ENCODE measurements around the gene TMEM31.

Gene TMEM31, protein sequence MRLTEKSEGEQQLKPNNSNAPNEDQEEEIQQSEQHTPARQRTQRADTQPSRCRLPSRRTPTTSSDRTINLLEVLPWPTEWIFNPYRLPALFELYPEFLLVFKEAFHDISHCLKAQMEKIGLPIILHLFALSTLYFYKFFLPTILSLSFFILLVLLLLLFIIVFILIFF

DNA sequence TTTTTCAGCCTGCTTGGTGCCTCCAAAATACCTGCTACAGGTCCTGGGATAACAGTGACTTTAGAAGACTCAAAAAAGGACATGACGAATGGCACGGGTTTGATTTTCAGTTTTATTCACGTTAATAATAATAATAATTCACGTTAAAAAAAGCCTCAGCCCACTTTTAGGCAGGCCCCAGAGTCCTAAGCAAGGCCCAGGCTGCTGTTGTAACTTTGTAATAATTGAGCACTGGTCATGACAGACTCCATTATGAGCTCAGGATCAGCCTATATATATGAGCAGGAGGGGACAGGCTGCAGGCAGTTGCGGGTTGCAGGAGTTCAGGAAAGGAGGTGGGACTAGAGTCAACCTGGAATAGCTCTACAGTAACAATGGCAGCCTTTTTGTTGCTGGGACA, at the start of gene TMEM31:
TMEM31 (plus strand) TSS at position 301 of the 400 bp plus-strand sequence. CDS start 1,350 bp downstream, outside the sequence.
- Histone ChIP-seq H2AFZ (ENCODE audit: low read length, unreplicated experiment) (no peak within 1 kb of the TSS), H3K4me3 (ENCODE audit: low read depth, low read length) (no peak within 1 kb of the TSS), H3K36me3 (ENCODE audit: insufficient read depth, low read length) (no peaks in the 10 kb centered on the region), H3K27me3 (ENCODE audit: insufficient read depth, low read length) (no peaks in the 10 kb centered on the region), H3K4me1 (ENCODE audit: control insufficient read depth, insufficient read depth, low read length, unreplicated experiment) (no peaks in the 10 kb centered on the region), H3K27ac (ENCODE audit: low read depth, low read length) (no peak within 1 kb of the TSS), H3K79me2 (ENCODE audit: control insufficient read depth, insufficient read depth, low read length, unreplicated experiment) (no peaks in the 10 kb centered on the region)

DNA sequence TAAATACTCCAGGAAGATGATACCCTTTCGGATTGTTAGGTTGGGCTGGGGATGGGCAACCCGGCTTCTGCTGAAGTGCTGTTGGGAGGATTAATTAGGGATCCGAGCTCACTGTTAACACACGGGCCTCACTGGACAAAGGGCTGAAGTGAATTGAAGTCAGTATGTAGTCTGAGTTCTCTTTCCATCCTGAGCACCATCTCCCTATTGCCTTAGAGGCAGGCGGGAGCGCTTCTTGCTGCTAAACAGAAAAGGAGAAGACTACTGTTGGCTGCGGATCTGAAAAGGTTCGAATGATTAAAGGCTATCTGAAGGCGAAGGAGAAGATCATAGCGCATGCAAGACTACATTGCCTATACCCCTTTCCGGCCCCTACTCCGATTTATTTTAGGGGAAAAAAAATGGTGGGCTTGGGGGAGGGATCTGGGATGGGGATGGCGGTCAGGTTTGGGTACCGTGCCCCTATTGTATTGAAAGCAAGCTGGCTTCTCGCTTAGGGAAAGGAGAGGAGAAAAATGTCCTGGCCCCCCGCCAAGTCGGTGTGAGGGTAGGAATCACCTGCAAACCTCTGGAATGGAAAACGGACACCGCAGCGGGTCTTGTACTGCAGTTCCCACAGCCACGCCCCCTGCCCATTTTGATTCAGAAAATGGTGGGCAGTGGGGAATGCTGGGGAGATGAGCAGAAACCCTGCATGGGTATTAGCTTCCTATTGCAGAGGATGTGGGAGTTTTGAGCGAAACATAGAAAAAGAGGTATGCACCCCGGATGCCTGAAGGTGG, 46.5 kb upstream of the TMEM31 start:
- Histone ChIP-seq H3K27me3 (ENCODE audit: insufficient read depth, low read length) (no peaks in the 10 kb centered on the region), H2AFZ (ENCODE audit: low read length, unreplicated experiment) (no peak overlapping the region), H3K36me3 (ENCODE audit: insufficient read depth, low read length) (no peaks in the 10 kb centered on the region), H3K27ac (ENCODE audit: low read depth, low read length) (no peak overlapping the region), H3K4me3 (ENCODE audit: low read depth, low read length) (no peak overlapping the region), H3K4me1 (ENCODE audit: control insufficient read depth, insufficient read depth, low read length, unreplicated experiment) (peaks cover 7% of the 10 kb centered on the region), H3K79me2 (ENCODE audit: control insufficient read depth, insufficient read depth, low read length, unreplicated experiment) (no peaks in the 10 kb centered on the region)

DNA sequence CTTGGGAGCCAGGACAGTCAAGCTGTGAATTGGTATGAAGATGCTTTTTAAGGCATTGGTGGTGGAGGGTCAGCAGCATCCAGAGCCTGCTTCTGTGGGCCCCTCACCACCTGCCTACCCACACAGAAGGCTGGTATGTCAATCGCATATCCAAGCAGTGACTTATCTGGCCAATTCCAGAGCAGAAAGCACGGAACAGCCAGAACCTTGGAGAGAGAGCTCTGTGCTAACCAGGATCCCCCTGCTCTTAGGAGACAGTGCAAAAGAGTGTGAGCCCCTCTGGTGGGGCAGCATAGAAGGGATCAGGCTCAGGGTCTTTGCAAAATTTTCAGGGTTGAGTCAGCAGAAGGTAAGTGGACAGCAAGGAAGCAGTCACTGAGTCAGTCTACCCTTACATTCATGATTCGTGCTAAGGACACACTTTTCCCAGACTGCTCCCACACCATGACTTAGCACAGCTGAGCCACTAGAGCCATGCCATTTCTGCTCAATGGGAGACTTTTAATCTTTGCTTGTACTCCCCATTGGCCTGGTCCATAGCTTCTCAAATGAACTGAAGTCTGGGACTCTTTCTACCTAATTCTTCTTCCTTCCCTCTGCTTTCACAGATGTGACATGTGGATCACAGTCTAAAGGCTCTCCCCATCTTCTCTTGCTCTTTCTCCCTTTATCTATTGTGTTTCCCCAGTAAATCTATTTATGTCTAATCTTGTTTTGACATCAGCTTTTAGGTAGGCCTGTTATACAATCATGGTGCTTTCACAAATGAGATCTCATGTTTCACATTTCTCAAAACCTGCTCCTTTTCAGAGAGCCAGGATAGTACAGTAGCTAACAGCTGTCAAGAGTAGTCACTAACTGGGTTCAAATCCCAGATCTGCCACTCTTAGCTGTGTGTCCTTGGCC, 44.3 kb upstream of the TMEM31 start:
- Histone ChIP-seq H2AFZ (ENCODE audit: low read length, unreplicated experiment) (no peak overlapping the region), H3K4me3 (ENCODE audit: low read depth, low read length) (no peak overlapping the region), H3K27ac (ENCODE audit: low read depth, low read length) (no peak overlapping the region), H3K4me1 (ENCODE audit: control insufficient read depth, insufficient read depth, low read length, unreplicated experiment) (peaks cover 7% of the 10 kb centered on the region), H3K79me2 (ENCODE audit: control insufficient read depth, insufficient read depth, low read length, unreplicated experiment) (no peaks in the 10 kb centered on the region), H3K27me3 (ENCODE audit: insufficient read depth, low read length) (no peaks in the 10 kb centered on the region), H3K36me3 (ENCODE audit: insufficient read depth, low read length) (no peaks in the 10 kb centered on the region)

DNA sequence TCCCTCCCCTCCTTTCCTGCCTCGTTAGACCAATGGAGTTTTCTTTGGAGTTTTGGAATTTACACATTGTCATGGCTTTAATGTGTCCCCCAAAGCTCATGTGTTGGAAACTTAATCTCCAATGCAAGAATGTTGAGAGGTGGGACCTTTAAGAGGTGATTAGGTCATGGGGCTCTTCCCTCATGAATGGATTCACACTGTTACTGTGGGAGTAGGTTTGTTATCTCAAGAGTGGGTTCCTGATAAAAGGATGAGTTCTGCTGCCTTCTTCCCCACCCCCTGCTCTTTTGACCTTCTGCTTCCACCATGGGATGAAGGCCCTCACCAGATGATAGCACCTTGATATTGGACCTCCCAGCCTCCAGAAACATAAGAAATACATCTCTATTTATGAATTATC, 41.0 kb upstream of the TMEM31 start:
- H3K4me1 ChIP-seq (ENCODE audit: control insufficient read depth, insufficient read depth, low read length, unreplicated experiment), result peaks cover 7% of the 10 kb centered on the region
- H3K79me2 ChIP-seq (ENCODE audit: control insufficient read depth, insufficient read depth, low read length, unreplicated experiment), result no peaks in the 10 kb centered on the region
- H2AFZ ChIP-seq (ENCODE audit: low read length, unreplicated experiment), result no peak overlapping the region
- no peaks in the 10 kb centered on the region for H3K36me3 ChIP-seq (ENCODE audit: insufficient read depth, low read length)
- no peak overlapping the region for H3K27ac ChIP-seq (ENCODE audit: low read depth, low read length)
- H3K4me3 ChIP-seq (ENCODE audit: low read depth, low read length), result no peak overlapping the region
- no peaks in the 10 kb centered on the region for H3K27me3 ChIP-seq (ENCODE audit: insufficient read depth, low read length)

DNA sequence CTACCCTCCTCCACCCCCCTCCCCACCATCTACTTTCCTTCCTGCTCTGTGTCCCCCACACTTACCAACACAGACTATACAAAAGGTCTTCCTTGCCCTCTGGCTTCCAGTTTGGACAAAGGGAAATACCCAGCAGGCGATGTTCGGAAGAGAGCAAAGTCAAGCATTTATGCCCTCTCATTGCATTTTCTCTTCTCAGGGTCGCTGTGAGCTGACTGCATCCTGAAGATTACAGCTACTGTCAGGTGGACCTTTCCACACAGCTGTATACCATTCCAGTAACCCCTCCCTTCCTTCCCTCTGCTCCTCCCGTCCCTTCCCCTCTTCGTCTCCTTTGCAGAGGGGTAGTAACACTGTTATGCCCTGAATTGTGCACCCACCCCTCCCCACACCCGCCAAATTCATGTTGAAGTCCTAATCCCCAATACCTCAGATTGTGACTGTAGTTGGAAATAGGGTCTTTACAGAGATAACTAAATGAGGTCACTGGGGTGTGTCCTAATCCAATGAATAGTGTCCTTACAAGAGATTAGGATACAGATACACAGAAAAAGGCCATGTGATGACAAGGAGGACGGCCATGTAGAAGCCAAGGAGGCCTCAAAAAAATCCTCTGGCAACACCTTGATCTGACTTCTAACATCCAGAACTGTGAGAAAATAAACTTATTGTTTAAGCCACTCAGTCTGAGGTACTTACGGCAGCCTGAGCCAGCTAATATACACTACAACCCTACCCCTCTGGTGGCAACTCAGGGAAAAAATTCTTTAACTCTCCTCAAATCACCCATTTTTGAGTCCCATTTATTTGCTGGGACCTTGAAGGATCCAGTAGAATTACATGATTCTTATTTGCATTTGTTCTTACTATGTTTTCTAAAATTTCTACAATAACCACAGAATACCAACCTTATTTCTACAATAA, 35.9 kb upstream of the TMEM31 start:
- Histone ChIP-seq H3K27ac (ENCODE audit: low read depth, low read length) (peak overlapping the region; percentile 26; the same call in 1 of the 2 replicates), H3K4me1 (ENCODE audit: control insufficient read depth, insufficient read depth, low read length, unreplicated experiment) (peaks cover 11% of the 10 kb centered on the region), H3K27me3 (ENCODE audit: insufficient read depth, low read length) (no peaks in the 10 kb centered on the region), H2AFZ (ENCODE audit: low read length, unreplicated experiment) (no peak overlapping the region), H3K4me3 (ENCODE audit: low read depth, low read length) (no peak overlapping the region), H3K36me3 (ENCODE audit: insufficient read depth, low read length) (peaks cover 14% of the 10 kb centered on the region), H3K79me2 (ENCODE audit: control insufficient read depth, insufficient read depth, low read length, unreplicated experiment) (peaks cover 2% of the 10 kb centered on the region)

DNA sequence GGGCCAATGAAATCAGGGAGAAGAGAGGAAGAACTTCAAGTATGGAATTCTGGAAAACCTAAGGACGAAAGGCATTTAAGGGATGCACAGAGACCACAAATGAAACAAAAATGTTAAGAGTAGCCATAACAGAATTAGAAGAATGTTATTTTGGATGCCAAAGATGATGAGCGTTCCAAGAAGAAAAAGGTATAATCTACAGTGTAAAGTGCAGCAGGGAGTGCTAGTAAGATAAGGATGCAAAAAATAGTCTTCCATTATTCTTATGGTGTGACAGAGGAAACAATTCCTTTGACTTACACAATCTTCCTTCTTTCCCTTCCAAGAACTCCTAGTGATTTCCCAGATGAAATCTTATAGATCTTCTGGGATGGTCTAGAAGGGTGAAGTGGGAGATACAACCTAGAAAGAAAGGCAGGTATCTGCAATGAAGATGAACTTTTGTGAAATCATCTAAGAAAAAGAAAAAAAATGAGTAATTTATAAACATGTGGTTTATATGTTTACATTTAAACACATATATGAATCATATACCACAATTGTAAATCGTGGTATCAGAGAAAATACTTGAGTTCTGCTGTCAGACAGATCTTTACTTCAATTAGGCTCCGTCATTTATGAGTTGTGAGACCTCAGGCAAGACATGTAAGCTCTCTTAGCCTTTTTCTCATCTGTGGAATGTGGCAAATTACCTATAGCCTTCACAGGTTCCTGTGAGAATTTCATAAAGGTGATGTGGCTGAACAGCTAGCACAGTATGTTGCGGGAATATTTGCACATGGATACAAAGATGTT, 32.3 kb upstream of the TMEM31 start:
- H3K4me1 ChIP-seq (ENCODE audit: control insufficient read depth, insufficient read depth, low read length, unreplicated experiment), result peaks cover 33% of the 10 kb centered on the region
- peaks cover 34% of the 10 kb centered on the region for H3K36me3 ChIP-seq (ENCODE audit: insufficient read depth, low read length)
- H3K4me3 ChIP-seq (ENCODE audit: low read depth, low read length), result no peak overlapping the region
- H3K27me3 ChIP-seq (ENCODE audit: insufficient read depth, low read length), result no peaks in the 10 kb centered on the region
- no peak overlapping the region for H2AFZ ChIP-seq (ENCODE audit: low read length, unreplicated experiment)
- peak overlapping the region; percentile 54 for H3K27ac ChIP-seq (ENCODE audit: low read depth, low read length)
- H3K79me2 ChIP-seq (ENCODE audit: control insufficient read depth, insufficient read depth, low read length, unreplicated experiment), result peaks cover 17% of the 10 kb centered on the region

DNA sequence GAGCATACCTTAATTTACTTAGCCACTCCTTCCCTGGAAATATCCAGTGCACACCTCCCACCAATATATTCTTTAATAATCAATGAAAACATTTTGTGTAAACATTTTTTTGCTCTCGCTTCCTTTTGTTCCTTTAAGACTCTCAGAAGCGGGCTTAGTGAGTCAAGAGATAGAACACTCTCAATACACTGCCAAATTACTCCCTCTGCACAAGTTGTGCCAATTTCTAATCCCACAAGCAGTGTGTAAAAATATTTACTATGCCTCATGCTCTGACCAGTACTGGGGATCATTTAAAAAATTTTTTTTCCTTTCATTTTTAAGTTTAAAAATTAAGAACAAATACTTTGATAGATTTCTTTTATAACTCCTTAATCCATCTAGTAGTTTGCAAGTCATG, 29.3 kb upstream of the TMEM31 start:
- Histone ChIP-seq H2AFZ (ENCODE audit: low read length, unreplicated experiment) (no peak overlapping the region), H3K27ac (ENCODE audit: low read depth, low read length) (peak overlapping the region; percentile 29; the same call in 1 of the 2 replicates), H3K79me2 (ENCODE audit: control insufficient read depth, insufficient read depth, low read length, unreplicated experiment) (peaks cover 43% of the 10 kb centered on the region), H3K27me3 (ENCODE audit: insufficient read depth, low read length) (no peaks in the 10 kb centered on the region), H3K4me3 (ENCODE audit: low read depth, low read length) (no peak overlapping the region), H3K36me3 (ENCODE audit: insufficient read depth, low read length) (peaks cover 50% of the 10 kb centered on the region), H3K4me1 (ENCODE audit: control insufficient read depth, insufficient read depth, low read length, unreplicated experiment) (peaks cover 46% of the 10 kb centered on the region)

DNA sequence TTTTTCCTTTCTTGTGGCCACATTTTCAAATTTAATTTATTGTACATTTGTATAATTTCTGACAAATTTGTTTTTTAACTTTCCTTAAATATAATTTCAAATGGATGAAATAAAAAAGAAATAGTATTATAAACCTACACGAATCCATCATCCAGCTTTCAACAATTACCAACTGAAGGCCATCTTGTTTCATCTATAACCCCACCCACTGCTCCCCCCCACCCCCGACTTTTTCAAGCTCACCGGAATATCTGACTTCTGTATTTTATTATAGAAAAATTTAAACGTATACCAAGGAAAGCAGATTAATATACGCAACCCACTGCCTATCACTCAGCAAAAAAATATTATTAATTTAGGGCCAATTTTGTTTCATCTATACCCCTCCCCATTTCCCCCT, 25.3 kb upstream of the TMEM31 start:
- Histone ChIP-seq H3K27ac (ENCODE audit: low read depth, low read length) (peak overlapping the region; percentile 98), H3K4me1 (ENCODE audit: control insufficient read depth, insufficient read depth, low read length, unreplicated experiment) (peaks cover 41% of the 10 kb centered on the region), H3K27me3 (ENCODE audit: insufficient read depth, low read length) (no peaks in the 10 kb centered on the region), H2AFZ (ENCODE audit: low read length, unreplicated experiment) (no peak overlapping the region), H3K4me3 (ENCODE audit: low read depth, low read length) (peak overlapping the region; percentile 94), H3K79me2 (ENCODE audit: control insufficient read depth, insufficient read depth, low read length, unreplicated experiment) (peaks cover 41% of the 10 kb centered on the region), H3K36me3 (ENCODE audit: insufficient read depth, low read length) (peaks cover 35% of the 10 kb centered on the region)

DNA sequence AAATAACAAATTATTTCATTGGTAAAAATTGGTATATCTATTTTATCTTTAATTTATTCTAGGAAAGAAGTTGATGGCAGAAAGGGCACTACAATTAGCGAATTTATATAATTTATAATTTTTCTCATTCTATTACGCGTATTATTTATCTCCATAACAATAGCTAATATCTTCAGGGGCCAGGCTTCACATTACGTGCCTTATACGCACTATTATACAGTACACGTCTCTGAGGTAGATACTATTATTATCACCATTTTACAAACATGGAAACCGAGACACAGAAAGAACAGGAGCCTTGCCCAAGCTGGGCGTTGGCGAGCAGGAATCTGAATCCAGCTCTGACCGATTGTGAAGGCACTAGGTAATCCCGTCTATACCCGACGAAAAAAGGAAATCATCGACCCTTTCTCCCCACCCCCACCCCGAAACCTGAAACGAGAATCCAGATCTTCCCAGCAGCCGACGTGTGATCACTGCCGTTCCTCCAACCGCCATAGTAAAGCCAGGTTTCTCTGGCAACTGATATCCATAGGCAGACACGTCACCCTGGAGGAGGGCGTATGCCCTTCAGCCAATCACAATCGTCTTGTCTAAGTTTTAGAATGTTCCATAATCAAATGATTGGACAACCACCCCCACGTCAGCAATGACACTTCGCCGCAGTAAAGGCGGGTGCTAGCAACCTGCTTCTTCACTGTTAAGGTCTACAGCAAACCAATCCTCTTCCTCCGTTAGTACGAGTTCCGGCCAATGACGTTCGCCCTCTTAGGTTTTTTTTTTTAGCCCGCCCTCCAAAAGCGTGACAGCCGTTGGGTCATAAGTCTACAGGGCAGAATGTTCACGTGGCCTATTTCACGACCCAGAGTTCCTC, 24.3 kb upstream of the TMEM31 start, which contains the start of gene MORF4L2:
MORF4L2 (minus strand) TSS at position 501 of the 874 bp plus-strand sequence. CDS start 9,672 bp downstream, outside the sequence.
- Histone ChIP-seq H3K4me1 (ENCODE audit: control insufficient read depth, insufficient read depth, low read length, unreplicated experiment) (peaks cover 31% of the 10 kb centered on the region), H3K36me3 (ENCODE audit: insufficient read depth, low read length) (peaks cover 25% of the 10 kb centered on the region), H3K4me3 (ENCODE audit: low read depth, low read length) (peak within 1 kb of the TSS; percentile 94), H2AFZ (ENCODE audit: low read length, unreplicated experiment) (no peak within 1 kb of the TSS), H3K27ac (ENCODE audit: low read depth, low read length) (peak within 1 kb of the TSS; percentile 98), H3K79me2 (ENCODE audit: control insufficient read depth, insufficient read depth, low read length, unreplicated experiment) (peaks cover 36% of the 10 kb centered on the region), H3K27me3 (ENCODE audit: insufficient read depth, low read length) (no peaks in the 10 kb centered on the region)

Data from ACC112 (cell line).